AML-193 (cell line): ENCODE data around the gene SCAI.
"Not testable (repeated sequence)": the region's sequence is repeated elsewhere in the genome, so short reads cannot be mapped to it uniquely, and the experiment has no call there.

ENCODE experiments used
- DNase-seq, 2 experiments: peaks; one replicate each; lab custom pipeline; 2025; lab: John Stamatoyannopoulos, UW

Gene SCAI

DNA sequence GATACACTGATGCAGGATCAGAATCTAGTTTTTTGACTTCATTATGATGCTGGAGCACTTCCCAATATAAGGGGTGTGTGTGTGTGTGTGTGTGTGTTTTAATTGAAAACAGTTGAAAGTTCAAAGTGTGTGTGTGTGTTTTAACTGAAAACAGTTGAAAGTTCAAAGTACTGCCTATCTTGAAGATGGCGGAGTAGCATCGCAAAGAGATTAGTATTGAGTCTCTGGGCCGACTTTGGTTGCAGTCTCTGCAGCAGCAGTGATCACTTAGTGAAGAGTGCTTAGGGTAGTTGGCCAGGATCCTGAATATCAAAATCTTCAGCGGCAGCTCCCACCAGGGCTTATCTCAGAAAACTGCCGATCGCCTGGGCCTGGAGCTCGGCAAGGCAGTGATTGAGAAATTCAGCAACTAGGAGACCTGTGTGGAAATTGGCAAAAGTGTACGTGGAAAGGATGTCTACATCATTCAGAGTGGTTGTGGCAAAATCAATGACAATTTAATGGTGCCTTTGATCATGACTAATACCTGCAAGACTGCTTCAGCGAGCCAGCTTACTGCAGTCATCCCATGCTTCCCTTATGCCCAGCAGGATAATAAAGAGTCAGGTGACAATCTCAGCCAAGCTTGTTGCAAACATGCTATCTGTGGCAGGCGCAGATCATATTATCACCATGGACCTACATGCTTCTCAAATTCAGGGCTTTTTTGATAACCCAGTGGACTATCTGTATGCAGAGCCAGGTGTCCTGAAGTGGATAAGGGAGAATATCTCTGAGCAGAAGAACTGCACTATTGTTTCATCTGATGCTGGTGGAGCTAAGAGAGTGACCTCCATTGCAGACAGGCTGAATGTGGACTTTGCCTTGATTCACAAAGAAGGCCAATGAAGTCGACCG lies 7.3 kb upstream of the SCAI start:
- no peak for DNase-seq

DNA sequence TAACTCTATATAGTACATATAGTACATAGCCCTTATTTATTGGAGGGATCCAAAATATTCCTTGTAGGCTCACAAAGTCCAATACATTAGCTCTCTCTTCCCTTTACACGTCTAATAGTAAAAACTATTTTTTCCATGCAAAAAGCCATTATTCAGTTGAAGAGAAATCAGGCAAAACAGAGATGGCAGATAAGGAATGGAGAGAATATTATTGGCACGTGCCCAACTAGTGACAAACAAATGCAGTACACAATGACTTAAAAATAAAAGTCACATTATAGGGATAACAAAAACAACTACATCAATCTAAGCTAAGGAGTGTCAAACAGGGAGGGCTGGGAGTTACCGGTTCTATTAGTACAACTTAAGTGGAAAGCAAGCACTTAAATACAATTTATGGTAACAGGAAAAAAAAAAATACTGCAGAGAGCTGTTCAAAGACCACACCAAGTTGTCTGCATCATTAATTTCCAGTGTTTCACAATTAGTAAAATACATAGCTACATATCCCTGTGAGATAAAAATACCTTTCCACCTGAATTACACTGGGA lies 4.1 kb upstream of the SCAI start:
- no peak for DNase-seq

DNA sequence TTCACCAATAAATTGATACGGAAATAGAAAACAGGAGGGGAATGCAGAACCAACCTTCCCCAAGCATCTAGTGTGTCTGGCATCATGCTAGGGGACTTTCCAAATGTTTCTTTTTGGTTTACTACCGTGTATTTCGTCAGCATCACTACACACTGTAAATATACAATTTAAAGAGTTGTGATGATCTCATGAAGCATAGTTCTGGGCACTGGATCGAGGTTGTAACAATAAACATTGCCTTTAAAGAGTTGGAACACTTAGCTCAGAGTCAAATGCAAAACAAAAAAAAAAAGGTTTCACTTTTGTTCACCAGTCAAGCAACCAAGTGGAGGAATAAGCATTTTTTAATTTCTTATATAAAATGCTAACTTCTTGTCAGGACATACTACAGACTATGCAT lies 2.9 kb upstream of the SCAI start:
- no peak for DNase-seq

DNA sequence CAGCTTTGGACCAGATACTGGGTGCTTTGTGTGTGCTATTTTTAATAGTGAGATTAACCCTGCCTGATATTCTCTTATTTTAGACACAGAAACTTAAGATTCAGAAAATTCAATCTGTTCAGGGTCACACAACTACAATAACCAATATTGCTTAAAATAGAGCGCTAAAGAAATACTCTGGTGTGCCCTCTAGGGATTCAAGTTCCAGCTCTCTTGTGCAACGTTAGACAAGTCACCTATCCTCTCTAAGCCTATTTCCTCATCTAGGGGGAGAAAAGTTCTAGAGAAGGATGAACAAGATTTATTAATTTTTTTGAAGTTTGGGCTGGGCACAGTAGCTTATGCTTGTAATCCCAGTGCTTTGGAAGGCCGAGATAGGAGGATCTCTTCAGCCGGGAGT lies 2.1 kb upstream of the SCAI start:
- DNase-seq, result peak; percentile 47 to 53

DNA sequence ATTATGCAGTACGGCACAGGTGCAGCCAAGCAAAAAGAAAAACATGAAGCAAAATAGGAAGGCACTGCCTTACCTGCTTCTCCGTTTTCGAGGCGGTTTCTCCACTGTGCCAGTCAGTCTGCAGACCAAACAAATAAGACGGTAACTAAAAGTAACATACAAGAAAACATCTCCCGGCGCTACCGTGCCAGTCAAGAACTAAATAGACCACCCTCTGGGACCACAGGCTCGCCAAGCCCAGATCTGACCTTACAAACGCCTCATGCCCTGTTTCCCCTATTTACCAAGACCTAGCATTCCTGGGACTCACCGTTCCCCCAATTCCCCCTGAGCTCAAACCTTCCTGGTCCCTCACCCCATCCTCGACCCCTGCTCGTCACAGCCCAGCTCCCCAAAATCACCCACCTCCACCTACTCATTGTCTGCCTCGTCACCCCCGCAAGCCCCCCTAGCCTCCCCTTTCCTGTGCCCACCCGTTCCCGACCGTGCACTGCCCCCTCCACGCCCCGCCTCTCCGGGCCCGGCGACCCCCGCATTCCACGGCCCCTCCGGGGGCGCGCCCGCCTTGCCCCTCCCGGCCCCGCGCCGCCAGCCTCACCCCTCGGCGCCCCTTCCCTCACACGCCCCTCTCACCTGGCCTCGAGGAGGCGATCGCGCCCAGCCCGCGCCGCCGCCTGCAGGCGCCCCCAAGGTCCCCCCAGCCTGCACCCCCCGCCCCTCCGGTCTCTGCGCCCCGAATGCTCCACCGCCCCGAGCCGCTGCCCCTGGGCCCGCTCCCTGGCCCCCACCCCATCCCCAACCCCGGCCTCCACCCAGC lies 560 bp downstream of the SCAI start:
- DNase-seq, result no peak

DNA sequence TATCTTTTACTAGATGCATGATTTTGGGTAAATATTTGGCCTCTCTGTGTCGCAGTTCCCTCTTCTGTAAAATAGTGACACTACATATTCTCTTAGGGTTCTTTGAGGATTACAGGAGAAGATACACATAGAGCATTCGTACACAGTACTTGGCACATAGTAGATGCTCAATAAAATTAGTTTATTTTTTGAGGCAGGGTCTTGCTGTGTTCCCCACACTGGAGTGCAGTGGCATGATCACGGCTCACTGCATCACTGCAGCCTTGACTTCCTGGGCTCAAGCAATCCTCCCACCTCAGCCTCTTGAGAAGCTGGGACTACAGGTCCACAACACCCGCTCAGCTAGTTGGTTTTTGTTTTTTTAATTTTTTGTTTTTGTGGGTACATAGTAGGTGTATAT lies 1.6 kb downstream of the SCAI start:
- DNase-seq, result no peak

DNA sequence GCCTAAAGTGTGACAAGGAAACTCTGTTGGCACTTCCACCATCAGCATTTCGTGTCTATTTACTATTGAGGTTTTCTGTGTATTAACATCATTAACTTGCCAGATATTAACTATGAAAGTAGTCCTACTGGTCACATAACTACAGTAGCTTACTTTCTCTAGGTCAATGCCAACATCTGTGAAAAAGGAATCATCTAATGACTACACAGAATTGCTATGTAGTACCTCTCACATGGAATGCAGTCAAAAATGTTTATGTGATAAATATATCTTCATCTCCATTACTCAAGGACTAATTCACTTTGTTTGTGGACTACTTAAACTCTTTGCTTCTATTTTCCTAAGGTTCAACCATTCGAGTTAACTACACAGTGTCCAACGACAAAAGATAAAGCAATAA lies 2.1 kb downstream of the SCAI start:
- DNase-seq, result no peak

DNA sequence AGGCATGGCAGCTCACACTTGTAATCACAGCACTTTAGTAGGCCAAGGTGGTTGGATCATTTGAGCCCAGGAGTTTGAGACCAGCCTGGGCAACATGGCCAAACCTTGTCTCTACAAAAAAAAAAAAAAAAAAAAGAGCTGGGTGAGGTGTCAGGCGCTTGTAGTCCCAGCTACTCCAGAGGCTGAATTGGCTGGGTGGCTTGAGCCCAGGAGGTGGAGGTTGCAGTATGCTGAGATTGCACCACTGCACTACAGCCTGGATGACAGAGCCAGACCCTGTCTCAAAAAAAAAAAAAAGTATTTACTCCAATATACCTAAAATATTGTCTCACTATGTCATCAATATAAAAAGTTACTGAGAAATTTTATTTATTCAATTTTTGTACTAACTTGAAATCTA lies 2.8 kb downstream of the SCAI start:
- no peak for DNase-seq

DNA sequence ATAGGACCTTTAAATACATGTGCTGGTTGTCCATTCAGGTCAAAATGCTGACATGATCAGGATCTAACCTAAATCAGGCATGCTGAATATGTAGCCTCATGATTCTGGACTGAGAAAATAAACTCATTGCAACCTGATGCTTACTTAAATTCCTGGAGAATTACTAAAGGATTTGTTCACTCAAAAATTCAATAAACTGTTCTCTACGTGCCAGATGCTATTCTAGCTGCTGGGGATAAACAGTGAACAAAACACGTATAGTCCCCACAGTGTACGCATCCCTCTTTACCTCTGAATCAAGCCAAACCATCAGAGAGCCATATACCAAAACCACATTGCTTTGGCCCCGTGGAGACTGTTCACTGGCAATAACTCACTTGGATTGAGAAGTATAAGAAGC lies 6.1 kb downstream of the SCAI start:
- DNase-seq, result no peak

DNA sequence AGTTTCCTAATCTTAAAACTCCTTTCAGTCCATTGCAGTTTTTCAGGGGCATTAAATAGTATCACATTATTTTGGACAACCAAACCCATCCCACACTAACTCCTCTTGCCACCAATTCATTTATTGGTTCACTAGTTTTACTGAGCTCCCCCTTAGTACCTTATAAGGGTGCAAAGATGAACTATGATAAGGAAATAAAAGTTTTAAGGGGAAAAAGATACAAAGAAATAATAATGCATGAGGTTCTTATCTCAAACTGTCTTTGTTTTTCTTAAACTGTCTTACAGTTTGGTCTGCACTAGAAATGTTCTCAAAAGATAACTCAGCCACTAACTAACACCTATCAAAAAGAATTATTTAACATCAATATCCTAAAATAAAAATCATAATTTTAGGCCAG lies 8.4 kb downstream of the SCAI start:
- DNase-seq, result no peak

DNA sequence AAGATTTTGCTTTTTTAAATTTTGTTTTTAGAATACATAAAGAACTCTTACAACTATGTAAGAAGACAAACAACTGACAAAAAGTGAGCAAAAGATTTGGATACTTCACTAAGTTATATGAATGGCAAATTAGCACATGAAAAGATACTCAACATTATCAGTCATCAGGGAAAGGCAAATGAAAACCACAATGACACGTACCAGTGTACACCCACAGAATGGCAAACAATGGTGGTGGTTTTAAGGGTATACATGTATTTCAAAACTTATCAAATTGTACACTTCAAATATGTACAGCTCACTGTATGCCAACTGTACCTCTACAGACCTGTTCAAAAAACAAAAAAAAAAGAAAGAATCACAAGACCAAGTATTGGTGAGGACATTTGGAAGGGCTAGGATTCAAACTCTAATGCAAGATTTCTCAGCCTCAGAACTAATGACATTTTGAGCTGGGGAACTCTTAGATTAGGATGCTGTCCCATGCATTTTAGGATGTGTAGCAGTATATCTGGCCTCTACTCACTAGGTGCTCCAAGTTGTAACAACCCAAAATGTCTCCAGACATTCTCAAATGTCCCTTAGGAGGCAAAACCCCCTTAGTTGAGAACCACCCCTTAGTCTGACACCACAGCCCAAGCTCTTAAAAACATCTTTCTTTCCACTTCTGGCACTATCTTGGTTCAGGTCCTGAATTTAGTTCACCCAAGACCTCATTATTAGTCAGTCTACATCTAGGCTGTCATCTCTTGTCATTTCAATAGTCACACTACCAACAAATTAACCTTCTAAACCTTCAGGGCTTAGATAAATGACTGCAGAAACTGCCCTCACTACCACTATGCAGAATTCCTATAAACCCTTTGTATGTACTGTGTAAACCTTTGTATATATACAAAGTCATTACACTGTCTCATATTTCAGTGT lies 9.7 kb downstream of the SCAI start:
- DNase-seq, result no peak

DNA sequence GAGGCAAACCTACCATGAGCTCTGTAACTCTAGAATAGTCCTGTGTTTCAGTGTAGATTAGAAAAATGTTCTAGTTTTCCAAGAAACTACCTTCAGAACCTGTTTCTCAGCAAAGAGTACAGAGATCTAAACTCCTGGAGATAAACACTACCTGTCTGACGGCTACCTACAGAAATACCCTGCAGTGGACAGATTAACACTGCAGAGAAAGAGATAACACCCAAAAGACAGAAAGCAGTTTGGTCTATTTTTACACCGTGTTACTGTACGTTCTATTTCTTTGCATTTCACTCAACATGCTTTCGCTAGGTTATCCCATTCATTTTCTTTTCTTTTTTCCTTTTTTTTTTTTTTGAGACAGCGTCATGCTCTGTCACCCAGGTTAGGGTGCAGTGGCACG lies 11.6 kb downstream of the SCAI start:
- DNase-seq, result no peak

DNA sequence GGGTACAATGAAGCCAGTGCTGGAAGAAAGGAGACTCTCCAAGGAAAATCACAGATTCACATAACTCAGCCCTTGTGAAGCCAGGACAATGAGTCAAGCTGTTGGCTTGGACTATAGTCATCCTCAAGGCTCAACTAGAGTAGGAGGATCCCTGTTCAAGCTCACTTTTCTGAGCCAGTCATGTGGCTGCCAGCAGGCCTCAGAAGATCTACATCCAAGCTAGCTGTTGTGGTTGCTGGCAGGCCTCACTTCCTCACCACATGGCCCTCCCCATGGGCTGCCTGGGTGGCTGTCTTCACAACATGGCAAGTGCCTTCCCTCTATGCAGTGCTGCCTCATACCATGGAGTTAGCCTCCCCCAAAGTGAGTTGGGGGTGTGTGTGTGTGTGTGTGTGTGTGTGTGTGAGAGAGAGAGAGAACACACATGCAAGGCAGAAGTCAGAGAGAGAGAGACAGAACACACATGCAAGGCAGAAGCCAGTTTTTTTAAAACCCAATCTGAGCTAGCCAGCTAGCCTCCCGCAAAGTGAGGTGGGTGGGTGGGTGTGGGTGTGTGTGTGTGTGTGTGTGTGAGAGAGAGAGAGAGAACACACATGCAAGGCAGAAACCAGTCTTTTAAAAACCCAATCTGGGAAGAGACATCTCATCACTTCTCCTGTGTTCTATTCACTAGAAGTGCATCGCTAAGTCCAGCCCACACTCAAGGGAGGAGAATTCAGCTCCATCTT lies 17.1 kb downstream of the SCAI start:
- DNase-seq, result peak; percentile 89

DNA sequence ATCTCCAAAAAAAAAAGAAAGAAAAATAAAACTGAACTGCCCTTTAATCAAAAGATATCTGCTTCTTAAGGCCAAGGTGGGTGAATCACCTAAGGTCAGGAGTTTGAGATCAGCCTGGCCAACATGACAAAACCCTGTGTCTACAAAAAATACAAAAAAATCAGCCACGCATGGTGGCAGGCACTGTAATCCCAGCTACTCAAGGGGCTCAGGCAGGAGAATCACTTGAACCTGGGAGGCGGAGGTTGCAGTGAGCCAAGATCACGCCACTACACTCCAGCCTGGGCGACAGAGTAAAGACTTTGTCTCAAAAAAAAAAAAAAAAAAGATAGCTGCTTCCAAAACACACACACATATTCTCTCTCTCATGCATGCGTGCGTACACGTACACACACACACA lies 17.8 kb downstream of the SCAI start:
- DNase-seq, result no peak

DNA sequence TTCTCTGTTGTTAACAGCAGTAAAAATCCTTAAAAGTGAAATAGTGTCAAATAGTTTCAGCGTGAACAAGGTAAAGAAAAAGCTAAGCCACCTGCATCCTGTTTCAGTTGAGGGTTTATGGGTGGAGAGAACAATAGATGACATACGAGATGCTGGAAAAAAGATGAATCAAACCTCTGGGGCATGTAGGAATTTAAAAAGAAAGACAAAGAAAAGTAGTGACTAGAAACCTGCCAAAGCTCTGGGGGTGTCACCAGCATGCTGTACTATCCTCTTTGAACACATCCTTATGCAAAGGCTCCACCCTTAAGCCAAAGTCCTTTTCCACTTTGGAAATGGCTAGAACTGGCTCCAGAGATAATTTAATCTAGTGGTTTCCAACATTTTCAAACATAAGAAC lies 22.2 kb downstream of the SCAI start:
- DNase-seq, result no peak

DNA sequence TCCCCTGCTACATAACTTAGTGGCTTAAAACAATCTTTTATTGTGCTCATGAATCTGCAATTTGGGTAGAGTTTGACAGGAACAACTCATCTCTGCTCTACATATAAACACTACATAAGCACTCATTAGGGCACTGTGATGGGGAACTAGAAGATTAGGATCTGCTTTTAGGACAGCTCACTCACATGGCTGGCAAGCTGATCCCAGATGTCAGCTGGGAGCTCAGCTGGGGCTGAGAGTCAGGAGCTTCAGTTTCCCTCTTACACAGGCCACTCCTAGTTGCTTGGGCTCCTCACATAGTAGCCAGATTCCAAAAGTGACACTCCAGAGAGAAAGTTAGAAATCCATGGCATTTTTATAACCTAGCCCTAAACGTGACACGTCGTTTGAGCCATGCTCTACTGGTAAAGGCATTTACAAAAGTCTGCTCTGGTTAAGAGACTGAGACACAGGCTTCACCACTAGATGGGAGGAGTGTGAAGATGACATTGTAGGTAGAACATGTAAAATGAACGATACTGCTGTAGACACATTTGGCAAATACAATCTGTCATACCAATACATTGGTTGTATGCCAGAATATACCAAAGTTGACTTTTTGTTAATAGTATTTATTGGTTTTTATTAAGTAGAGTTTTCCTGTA lies 23.6 kb downstream of the SCAI start:
- DNase-seq, result no peak

DNA sequence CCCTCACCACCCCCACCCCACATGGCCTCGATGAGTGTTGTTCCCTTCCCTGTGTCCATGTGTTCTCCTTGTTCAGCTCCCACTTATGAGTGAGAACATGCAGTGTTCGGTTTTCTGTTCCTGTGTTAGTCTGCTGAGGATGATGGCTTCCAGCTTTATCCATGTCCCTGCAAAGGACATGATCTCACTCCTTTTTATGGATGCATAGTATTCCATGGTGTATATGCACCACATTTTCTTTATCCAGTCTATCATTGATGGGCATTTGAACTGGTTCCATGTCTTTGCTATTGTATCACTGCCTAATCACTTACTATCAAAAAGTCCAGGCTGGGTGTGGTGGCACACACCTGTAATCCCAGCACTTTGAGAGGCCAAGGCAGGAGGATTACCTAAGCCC lies 24.6 kb downstream of the SCAI start:
- DNase-seq, result not testable (repeated sequence)

DNA sequence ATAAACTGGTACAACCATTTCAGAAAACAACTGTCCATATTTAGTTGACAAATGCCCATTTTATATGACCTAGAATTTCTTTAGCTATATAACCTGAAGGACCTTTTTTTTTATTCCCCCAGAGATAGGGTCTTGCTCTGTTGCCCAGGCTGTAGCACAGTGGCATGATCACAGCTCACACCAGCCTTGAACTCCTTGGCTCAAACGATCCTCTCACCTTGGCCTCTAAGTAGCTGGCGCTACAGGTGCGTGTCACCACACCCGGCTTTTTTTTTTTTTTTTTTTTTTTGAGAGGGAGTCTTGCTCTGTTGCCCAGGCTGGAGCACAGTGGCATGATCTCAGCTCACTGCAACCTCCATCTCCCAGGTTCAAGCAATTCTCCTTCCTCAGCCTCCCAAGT lies 28.8 kb downstream of the SCAI start:
- not testable (repeated sequence) for DNase-seq

DNA sequence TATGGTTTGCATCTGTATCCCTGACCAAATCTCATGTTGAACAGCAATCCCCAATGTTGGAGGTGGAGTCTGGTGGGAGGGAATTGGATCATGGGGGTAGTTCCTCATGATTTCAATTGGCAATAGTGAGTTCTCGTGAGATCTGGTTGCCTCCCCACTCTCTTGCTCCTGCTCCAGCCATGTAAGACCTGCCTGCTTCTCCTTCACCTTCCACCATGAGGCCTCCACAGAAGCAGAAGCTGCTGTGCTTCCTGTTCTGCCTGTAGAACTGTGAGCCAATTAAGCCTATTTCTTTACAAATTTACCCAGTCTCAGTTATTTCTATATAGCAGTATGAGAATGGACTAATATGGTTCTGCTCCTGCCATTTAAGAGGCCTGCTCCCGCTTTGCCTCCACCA lies 32.9 kb downstream of the SCAI start:
- peak; percentile 7 for DNase-seq

DNA sequence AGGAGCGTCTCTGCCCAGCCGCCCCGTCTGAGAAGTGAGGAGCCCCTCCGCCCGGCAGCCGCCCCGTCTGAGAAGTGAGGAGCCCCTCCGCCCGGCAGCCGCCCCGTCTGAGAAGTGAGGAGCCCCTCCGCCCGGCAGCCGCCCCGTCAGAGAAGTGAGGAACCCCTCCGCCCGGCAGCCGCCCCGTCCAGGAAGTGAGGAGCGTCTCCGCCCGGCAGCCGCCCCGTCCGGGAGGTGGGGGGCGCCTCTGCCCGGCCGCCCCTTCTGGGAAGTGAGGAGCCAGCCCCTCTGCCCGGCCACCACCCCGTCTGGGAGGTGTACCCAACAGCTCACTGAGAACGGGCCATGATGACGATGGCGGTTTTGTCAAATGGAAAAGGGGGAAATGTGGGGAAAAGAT lies 34.8 kb downstream of the SCAI start:
- DNase-seq, result not testable (repeated sequence)
